ENCODE results near the gene BTN1A1. TPM values are rescaled to one million over a fixed set of nuclear protein-coding genes. Genes with fewer than 3 reads are reported as not detected.

The BTN1A1 gene
- total and polyA plus RNA-seq, 9 of the 15 experiments (the other 6 are each of a cell fraction or from before 2014, with no cell fraction given): 0.01 to 0.15 (median 0.06) TPM; not detected in 4

GRCh38 chr6:26537160-26537845 lies 37.2 kb downstream of the BTN1A1 start (continued):
- TF ChIP-seq, protein P1, sequence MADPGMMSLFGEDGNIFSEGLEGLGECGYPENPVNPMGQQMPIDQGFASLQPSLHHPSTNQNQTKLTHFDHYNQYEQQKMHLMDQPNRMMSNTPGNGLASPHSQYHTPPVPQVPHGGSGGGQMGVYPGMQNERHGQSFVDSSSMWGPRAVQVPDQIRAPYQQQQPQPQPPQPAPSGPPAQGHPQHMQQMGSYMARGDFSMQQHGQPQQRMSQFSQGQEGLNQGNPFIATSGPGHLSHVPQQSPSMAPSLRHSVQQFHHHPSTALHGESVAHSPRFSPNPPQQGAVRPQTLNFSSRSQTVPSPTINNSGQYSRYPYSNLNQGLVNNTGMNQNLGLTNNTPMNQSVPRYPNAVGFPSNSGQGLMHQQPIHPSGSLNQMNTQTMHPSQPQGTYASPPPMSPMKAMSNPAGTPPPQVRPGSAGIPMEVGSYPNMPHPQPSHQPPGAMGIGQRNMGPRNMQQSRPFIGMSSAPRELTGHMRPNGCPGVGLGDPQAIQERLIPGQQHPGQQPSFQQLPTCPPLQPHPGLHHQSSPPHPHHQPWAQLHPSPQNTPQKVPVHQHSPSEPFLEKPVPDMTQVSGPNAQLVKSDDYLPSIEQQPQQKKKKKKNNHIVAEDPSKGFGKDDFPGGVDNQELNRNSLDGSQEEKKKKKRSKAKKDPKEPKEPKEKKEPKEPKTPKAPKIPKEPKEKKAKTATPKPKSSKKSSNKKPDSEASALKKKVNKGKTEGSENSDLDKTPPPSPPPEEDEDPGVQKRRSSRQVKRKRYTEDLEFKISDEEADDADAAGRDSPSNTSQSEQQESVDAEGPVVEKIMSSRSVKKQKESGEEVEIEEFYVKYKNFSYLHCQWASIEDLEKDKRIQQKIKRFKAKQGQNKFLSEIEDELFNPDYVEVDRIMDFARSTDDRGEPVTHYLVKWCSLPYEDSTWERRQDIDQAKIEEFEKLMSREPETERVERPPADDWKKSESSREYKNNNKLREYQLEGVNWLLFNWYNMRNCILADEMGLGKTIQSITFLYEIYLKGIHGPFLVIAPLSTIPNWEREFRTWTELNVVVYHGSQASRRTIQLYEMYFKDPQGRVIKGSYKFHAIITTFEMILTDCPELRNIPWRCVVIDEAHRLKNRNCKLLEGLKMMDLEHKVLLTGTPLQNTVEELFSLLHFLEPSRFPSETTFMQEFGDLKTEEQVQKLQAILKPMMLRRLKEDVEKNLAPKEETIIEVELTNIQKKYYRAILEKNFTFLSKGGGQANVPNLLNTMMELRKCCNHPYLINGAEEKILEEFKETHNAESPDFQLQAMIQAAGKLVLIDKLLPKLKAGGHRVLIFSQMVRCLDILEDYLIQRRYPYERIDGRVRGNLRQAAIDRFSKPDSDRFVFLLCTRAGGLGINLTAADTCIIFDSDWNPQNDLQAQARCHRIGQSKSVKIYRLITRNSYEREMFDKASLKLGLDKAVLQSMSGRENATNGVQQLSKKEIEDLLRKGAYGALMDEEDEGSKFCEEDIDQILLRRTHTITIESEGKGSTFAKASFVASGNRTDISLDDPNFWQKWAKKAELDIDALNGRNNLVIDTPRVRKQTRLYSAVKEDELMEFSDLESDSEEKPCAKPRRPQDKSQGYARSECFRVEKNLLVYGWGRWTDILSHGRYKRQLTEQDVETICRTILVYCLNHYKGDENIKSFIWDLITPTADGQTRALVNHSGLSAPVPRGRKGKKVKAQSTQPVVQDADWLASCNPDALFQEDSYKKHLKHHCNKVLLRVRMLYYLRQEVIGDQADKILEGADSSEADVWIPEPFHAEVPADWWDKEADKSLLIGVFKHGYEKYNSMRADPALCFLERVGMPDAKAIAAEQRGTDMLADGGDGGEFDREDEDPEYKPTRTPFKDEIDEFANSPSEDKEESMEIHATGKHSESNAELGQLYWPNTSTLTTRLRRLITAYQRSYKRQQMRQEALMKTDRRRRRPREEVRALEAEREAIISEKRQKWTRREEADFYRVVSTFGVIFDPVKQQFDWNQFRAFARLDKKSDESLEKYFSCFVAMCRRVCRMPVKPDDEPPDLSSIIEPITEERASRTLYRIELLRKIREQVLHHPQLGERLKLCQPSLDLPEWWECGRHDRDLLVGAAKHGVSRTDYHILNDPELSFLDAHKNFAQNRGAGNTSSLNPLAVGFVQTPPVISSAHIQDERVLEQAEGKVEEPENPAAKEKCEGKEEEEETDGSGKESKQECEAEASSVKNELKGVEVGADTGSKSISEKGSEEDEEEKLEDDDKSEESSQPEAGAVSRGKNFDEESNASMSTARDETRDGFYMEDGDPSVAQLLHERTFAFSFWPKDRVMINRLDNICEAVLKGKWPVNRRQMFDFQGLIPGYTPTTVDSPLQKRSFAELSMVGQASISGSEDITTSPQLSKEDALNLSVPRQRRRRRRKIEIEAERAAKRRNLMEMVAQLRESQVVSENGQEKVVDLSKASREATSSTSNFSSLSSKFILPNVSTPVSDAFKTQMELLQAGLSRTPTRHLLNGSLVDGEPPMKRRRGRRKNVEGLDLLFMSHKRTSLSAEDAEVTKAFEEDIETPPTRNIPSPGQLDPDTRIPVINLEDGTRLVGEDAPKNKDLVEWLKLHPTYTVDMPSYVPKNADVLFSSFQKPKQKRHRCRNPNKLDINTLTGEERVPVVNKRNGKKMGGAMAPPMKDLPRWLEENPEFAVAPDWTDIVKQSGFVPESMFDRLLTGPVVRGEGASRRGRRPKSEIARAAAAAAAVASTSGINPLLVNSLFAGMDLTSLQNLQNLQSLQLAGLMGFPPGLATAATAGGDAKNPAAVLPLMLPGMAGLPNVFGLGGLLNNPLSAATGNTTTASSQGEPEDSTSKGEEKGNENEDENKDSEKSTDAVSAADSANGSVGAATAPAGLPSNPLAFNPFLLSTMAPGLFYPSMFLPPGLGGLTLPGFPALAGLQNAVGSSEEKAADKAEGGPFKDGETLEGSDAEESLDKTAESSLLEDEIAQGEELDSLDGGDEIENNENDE (IDR thresholded peaks at IDR 0.05; ENCODE audit: low read depth, low read length): no peak
- TF ChIP-seq CEBPG (CRISPR knock-in tag; IDR thresholded peaks at IDR 0.05) (peak; percentile 96), CEBPG (tag; conservative IDR thresholded peaks at IDR 0.05 in 1 of 2, IDR thresholded peaks at IDR 0.05 in 1 of 2) (peak; percentile 99), TAF15 (IDR thresholded peaks at IDR 0.05; ENCODE audit: low read depth, low read length) (no peak), ZFP91 (CRISPR knock-in tag; IDR thresholded peaks at IDR 0.05) (0 out of 2 replicates have a peak, but pooled peaks have one; percentile 12), NFATC3 (IDR thresholded peaks at IDR 0.05) (no peak), ZNF740 (CRISPR knock-in tag; IDR thresholded peaks at IDR 0.05) (peak; percentile 69), ZNF740 (tag; IDR thresholded peaks at IDR 0.05) (no peak)
- TF ChIP-seq, protein P2, sequence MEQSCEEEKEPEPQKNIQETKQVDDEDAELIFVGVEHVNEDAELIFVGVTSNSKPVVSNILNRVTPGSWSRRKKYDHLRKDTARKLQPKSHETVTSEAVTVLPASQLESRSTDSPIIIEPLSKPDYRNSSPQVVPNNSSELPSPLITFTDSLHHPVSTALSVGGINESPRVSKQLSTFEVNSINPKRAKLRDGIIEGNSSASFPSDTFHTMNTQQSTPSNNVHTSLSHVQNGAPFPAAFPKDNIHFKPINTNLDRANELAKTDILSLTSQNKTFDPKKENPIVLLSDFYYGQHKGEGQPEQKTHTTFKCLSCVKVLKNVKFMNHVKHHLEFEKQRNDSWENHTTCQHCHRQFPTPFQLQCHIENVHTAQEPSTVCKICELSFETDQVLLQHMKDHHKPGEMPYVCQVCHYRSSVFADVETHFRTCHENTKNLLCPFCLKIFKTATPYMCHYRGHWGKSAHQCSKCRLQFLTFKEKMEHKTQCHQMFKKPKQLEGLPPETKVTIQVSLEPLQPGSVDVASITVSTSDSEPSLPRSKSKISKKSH (CRISPR knock-in tag; IDR thresholded peaks at IDR 0.05): no peak
- TF ChIP-seq, protein P3, sequence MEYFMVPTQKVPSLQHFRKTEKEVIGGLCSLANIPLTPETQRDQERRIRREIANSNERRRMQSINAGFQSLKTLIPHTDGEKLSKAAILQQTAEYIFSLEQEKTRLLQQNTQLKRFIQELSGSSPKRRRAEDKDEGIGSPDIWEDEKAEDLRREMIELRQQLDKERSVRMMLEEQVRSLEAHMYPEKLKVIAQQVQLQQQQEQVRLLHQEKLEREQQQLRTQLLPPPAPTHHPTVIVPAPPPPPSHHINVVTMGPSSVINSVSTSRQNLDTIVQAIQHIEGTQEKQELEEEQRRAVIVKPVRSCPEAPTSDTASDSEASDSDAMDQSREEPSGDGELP (CRISPR knock-in tag; IDR thresholded peaks at IDR 0.05; ENCODE audit: borderline replicate concordance): peak; percentile 89
